Smooth muscle cell (in vitro differentiated cells): ENCODE measurements around the gene B9D1. TPM values are rescaled to one million over a fixed set of nuclear protein-coding genes. Genes with fewer than 3 reads are reported as not detected.

Source experiments
- DNase-seq: peaks from one replicate; lab custom pipeline; 2025; ENCODE audit not compliant: unreplicated experiment; lab: John Stamatoyannopoulos, UW
- H2AFZ ChIP-seq: fragments of 200-600 bp; sonication (generic); 2 replicates; pipeline ENCODE4 v1.6.0; 2016; ENCODE audit warnings: antibody characterized with exemption, low read depth, mild to moderate bottlenecking
- H3F3A ChIP-seq: fragments of 200-600 bp; sonication (generic); 2 replicates; pipeline ENCODE4 v1.6.0; 2017; ENCODE audit warnings: antibody characterized with exemption, low read depth
- H3K27ac ChIP-seq: fragments of 200-600 bp; sonication (generic); 2 replicates; pipeline ENCODE4 v1.5.1; 2016; ENCODE audit warnings: low read depth, mild to moderate bottlenecking
- H3K27me3 ChIP-seq: fragments of 200-600 bp; sonication (generic); 2 replicates; pipeline ENCODE4 v1.6.1; 2016; ENCODE audit warnings: low read depth, mild to moderate bottlenecking
- H3K36me3 ChIP-seq: fragments of 200-600 bp; sonication (generic); 2 replicates; pipeline ENCODE4 v1.5.1; 2016; ENCODE audit warnings: low read depth
- H3K4me1 ChIP-seq: fragments of 200-600 bp; sonication (generic); 2 replicates; pipeline ENCODE4 v1.5.1; 2016; ENCODE audit warnings: low read depth
- H3K4me2 ChIP-seq: fragments of 200-600 bp; sonication (generic); 2 replicates; pipeline ENCODE4 v1.6.0; 2016; ENCODE audit warnings: mild to moderate bottlenecking
- H3K4me3 ChIP-seq: fragments of 200-600 bp; sonication (generic); 2 replicates; pipeline ENCODE4 v1.5.1; 2016; ENCODE audit warnings: mild to moderate bottlenecking
- H3K79me2 ChIP-seq: fragments of 200-600 bp; sonication (generic); 2 replicates; pipeline ENCODE4 v1.6.0; 2016; ENCODE audit warnings: low read depth, mild to moderate bottlenecking
- H3K9ac ChIP-seq: fragments of 200-600 bp; sonication (generic); 2 replicates; pipeline ENCODE4 v1.6.0; 2016; ENCODE audit warnings: low read depth
- H3K9me3 ChIP-seq: fragments of 200-600 bp; sonication (generic); replicated peaks from 2 replicates; pipeline ENCODE4 v1.5.1; 2016; ENCODE audit warnings: low read depth
- H4K20me1 ChIP-seq: fragments of 200-600 bp; sonication (generic); 2 replicates; pipeline ENCODE4 v1.6.0; 2016; ENCODE audit warnings: low read depth
- WGBS: methylation state at CpG from one replicate; pipeline ENCODE4 v1.1.7; 2016; ENCODE audit warnings: low lambda C conversion rate; 5-methylcytosine and 5-hydroxymethylcytosine counted together
- polyA plus RNA-seq: library from polyadenylated mRNA; unstranded; fragments of >200 nt; fragmentation: Nextera tagmentation; extraction: Ambion mirVana; gene quantifications from 2 replicates; pipeline ENCODE4 v1.2.1, GENCODE V29; 2016
- total RNA-seq: library from RNA; depleted of rRNA; stranded (reverse); fragments of >200 nt; gene quantifications from 2 replicates; pipeline ENCODE4 v1.2.3, GENCODE V29; 2014
- TF ChIP-seq, protein P1 (sequence below): fragments of 200-600 bp; sonication (generic); IDR thresholded peaks from 2 replicates; pipeline ENCODE4 v1.5.1; 2017; ENCODE audit warnings: borderline replicate concordance, mild to moderate bottlenecking, antibody characterized with exemption; ENCODE audit not compliant: insufficient read depth, poor library complexity, severe bottlenecking

Gene B9D1
- total and polyA plus RNA-seq, 2 experiments from 2014 or later = 21.9 to 45.5 TPM

DNA sequence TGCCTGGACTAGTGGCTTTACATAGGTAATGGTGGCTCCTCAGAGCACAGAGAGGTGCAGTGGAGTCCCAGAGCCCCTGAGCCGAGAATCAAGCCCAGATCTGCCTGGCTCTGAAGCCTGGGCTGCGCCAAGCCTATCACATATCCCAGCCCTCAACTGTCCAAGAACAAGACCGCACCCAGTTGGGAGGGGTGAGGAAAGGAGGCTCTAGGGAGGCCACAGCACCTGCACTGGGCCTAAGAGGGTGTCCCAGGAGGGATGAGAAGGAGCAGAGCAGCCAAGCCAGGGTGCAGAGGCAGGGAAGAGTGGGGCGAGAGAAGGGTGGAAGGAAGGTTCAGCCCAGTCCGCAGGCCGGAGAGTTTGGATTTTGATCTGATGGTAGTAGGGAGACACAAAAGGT lies 47.6 kb upstream of the B9D1 start:
- Histone ChIP-seq H3K9me3 (no peaks in the 10 kb centered on the region), H3K4me3 (no peak overlapping the region), H2AFZ (no peak overlapping the region), H4K20me1 (no peaks in the 10 kb centered on the region), H3K27me3 (no peaks in the 10 kb centered on the region), H3K4me1 (peaks cover 10% of the 10 kb centered on the region), H3F3A (peaks cover 9% of the 10 kb centered on the region), H3K79me2 (no peaks in the 10 kb centered on the region), H3K4me2 (no peak overlapping the region), H3K27ac (peak overlapping the region; percentile 32), H3K36me3 (no peaks in the 10 kb centered on the region), H3K9ac (no peak overlapping the region)
- TF ChIP-seq, protein P1, sequence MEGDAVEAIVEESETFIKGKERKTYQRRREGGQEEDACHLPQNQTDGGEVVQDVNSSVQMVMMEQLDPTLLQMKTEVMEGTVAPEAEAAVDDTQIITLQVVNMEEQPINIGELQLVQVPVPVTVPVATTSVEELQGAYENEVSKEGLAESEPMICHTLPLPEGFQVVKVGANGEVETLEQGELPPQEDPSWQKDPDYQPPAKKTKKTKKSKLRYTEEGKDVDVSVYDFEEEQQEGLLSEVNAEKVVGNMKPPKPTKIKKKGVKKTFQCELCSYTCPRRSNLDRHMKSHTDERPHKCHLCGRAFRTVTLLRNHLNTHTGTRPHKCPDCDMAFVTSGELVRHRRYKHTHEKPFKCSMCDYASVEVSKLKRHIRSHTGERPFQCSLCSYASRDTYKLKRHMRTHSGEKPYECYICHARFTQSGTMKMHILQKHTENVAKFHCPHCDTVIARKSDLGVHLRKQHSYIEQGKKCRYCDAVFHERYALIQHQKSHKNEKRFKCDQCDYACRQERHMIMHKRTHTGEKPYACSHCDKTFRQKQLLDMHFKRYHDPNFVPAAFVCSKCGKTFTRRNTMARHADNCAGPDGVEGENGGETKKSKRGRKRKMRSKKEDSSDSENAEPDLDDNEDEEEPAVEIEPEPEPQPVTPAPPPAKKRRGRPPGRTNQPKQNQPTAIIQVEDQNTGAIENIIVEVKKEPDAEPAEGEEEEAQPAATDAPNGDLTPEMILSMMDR = no peak
- 94% methylated on average over 6 of the region's 6 CpGs for WGBS
- DNase-seq = no peak

DNA sequence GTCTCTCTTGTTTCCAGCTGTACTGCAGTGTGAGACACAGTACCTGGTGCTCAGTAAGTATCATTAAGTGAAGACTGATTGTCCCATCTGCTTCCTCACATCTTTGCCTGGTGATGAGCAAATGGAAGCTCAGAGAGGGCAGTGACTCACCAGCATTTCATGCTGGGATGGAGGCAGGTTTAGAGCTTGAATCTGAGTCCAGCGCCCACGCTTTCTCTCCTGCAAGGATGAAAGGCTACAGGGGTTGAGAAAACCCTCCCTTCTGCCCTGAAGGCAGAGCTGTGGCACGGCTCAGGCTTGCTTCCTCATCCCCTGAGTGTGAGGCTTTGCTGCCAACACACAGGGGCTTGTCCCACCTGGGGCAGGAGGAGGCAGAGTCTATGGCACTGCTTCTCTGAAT lies 47.0 kb upstream of the B9D1 start:
- H3K4me1 ChIP-seq = peaks cover 10% of the 10 kb centered on the region
- TF ChIP-seq, protein P1 = no peak
- no peaks in the 10 kb centered on the region for H4K20me1 ChIP-seq
- no peak for DNase-seq
- no peak overlapping the region for H3K9ac ChIP-seq
- H3K79me2 ChIP-seq = no peaks in the 10 kb centered on the region
- H3K9me3 ChIP-seq = no peaks in the 10 kb centered on the region
- H3F3A ChIP-seq = peaks cover 9% of the 10 kb centered on the region
- H3K4me3 ChIP-seq = no peak overlapping the region
- peak overlapping the region; percentile 4 for H3K4me2 ChIP-seq
- no peak overlapping the region for H2AFZ ChIP-seq
- 21% methylated on average over 3 of the region's 3 CpGs for WGBS
- H3K27me3 ChIP-seq = no peaks in the 10 kb centered on the region
- H3K27ac ChIP-seq = peak overlapping the region; percentile 50
- no peaks in the 10 kb centered on the region for H3K36me3 ChIP-seq

DNA sequence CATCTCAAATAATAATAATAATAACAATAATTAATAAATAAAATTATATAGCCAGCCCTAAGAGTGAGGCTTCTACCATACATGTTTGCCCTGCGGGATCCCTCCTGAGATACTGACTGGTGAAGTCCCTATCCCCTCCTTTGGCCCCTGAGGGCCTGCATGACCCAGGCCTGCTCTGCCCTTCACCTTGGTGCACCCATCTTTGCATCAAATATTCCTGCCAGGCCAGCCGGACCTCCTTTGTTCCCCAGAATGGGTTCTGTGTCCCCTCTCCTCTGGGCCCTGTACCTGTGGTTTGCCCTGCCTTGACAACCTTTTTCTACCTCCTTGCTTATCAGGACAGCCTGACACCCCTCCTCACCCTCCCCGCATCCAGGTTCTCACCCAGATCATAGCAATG lies 46.5 kb upstream of the B9D1 start:
- Histone ChIP-seq H3K36me3 (no peaks in the 10 kb centered on the region), H3K79me2 (no peaks in the 10 kb centered on the region), H3K4me1 (peaks cover 10% of the 10 kb centered on the region), H3K27ac (peak overlapping the region; percentile 50), H3F3A (peaks cover 9% of the 10 kb centered on the region), H3K9me3 (no peaks in the 10 kb centered on the region), H3K4me2 (peak overlapping the region; percentile 4), H4K20me1 (no peaks in the 10 kb centered on the region), H3K27me3 (no peaks in the 10 kb centered on the region), H3K9ac (no peak overlapping the region), H2AFZ (no peak overlapping the region), H3K4me3 (no peak overlapping the region)
- DNase-seq = no peak
- TF ChIP-seq, protein P1 = no peak
- 100% methylated on average over 3 of the region's 3 CpGs for WGBS

DNA sequence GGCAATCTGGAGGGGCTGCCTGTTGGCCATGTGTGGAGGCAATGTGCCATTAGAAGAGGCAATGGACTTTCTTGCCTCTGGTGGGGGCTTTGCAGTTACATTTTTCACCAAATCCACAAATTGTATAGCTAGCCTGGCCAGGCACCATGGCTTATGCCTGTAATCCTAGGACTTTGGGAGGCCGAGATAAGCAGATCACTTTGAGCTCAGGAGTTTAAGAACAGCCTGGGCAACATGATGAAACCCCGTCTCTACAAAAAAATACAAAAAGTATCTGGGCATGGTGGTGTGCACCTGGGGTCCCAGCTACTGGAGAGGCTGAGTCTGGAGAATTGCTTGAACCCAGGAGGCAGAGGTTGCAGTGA lies 45.8 kb upstream of the B9D1 start:
- TF ChIP-seq, protein P1 = no peak
- Histone ChIP-seq H3K4me2 (no peak overlapping the region), H4K20me1 (no peaks in the 10 kb centered on the region), H3K27ac (peak overlapping the region; percentile 3), H3K27me3 (no peaks in the 10 kb centered on the region), H3K4me3 (no peak overlapping the region), H3K36me3 (no peaks in the 10 kb centered on the region), H3K9ac (no peak overlapping the region), H3K79me2 (no peaks in the 10 kb centered on the region), H3F3A (peaks cover 9% of the 10 kb centered on the region), H2AFZ (no peak overlapping the region), H3K4me1 (peaks cover 10% of the 10 kb centered on the region), H3K9me3 (no peaks in the 10 kb centered on the region)
- no peak for DNase-seq
- 3% methylated on average over 2 of the region's 2 CpGs for WGBS
